Glomerular visceral epithelial cell (primary cell): ENCODE measurements around the gene RIMBP2.
"Not testable (repeated sequence)": the region's sequence is repeated elsewhere in the genome, so short reads cannot be mapped to it uniquely, and the experiment has no call there.

Experiments used
- DNase-seq: peaks from one replicate; pipeline ENCODE4 v3.0.0-alpha.2; 2016; ENCODE audit errors: extremely low spot score

RIMBP2 gene

DNA sequence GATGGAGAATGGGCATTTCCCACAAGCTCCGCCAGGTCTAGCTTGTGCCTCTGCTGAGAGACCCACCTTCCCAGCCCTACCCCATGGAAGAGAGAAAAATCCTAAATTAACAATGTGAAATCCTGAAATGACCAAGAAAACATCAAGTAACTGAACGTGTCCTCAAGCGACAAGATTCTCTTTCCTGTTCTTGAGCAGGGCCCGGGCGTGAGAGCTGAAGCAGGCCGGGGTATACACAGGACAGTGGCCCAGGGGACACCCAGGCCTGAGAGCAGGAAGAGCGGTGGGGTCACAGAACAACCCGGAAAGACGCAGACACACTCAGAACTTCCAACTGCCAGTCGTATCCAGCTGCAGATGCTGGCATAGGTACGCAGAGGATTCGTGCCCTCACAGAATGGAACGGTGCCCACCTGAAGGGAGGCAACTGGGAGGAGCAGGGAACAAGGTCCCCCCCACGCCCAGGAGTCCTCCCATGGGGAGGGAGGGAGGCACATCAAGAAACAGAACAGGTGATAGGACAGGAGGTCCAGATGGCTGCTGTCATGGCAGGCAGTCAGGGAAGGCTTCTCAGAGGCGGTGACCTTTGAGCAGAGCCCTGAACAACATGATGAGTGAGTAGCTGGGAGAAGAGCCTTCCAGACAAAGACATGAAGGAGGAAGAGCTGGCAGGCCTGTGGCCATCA, 9.1 kb downstream of the RIMBP2 start:
- no peak for DNase-seq

DNA sequence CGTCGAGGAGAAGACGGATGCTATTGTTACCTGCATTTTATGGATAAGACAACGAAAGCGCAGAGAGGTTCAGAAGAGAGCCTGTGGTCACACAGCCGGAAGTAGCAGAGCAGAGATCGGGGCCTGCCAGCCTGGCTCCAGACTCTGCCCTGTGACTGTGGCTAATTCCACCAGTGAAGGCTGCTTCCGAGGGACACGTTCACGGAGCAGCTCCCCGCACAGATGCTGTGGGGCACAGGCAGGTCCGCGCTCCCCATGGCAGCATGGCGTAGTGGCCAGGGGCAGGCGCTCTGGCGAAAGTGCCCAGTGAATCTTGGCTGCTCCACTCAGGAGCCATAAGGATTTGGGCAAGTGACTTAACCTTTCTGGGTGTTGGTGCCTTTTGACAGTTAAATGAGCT, 9.8 kb downstream of the RIMBP2 start:
- no peak for DNase-seq

DNA sequence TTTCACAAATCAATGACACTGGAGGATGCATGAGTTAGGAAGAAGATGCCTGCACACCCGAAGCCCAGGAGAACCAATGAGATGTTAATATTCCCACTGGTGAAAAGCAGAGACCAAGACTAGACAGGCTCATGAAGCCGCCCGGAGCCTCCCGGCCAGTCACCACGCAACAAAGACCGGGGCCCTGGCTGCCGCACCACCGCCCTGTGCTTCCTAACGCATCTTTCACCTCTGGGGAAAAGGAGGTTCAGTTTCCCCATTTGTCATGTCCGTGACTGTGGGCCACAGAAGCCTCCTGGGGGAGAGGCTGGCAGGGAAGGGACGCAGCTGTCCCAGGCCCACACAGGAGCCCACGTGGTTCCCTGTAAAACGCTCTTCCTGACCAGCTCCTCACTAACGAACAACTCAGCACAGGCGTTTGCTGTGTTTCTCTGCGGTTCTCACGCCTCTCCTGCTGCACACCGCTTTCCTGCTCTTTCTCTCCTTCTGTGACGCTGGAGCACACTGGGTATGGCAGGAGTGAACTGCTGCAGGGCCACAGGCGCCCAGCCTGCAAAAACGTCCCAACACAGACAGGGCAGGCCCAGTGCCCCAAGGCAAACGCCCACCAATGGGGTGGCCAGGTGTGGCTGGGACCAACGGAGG, 10.8 kb downstream of the RIMBP2 start:
- no peak for DNase-seq

DNA sequence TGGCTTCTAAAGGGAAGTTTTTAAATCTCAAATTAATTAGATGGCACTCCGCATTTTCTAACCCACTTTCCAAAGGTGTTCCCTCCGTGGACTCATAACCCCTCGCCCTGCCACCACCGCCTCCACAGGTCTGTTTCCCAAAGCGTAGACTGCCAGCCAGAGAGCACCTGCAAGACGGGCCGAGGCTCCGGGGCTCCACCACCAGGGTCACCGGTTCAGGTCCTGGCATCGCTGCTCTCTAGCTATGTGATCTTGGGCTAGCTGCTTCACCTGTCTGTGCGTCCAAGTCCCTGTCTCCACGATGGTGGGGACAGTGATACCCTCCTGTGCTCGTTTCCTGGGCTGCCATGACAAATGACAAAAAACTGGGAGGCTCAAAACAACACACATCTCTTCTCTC, 11.5 kb downstream of the RIMBP2 start:
- no peak for DNase-seq

DNA sequence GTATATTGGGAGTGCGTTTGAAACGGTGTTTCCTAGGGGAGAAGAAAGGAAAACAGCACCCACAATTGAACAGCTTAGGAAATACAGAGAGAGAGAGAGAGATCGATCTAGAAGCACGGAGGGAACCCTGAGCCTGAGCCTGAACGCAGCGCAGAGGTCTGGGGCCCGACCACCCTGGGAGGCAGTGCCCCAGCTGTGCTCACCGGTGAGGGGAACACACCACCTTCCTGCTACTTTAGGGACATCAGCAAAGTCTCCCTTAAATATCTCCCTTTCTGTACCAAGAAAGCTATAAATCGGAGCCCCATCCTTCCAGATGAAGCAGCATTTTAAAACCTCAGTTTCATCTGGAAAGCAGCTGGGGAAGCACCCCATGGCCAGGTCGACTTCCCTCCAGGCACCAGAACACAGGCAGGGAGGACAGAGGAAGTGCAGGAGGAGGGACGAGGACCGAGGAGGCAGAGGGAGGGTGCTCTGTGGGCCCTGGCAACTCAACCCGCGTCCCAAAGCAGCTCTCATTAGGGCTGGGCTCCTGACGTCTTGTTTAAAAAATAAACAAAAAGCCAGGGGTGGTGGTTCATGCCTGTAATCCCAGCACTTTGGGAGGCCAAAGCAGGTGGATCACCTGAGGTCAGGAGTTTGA, 12.2 kb downstream of the RIMBP2 start:
- DNase-seq = no peak

DNA sequence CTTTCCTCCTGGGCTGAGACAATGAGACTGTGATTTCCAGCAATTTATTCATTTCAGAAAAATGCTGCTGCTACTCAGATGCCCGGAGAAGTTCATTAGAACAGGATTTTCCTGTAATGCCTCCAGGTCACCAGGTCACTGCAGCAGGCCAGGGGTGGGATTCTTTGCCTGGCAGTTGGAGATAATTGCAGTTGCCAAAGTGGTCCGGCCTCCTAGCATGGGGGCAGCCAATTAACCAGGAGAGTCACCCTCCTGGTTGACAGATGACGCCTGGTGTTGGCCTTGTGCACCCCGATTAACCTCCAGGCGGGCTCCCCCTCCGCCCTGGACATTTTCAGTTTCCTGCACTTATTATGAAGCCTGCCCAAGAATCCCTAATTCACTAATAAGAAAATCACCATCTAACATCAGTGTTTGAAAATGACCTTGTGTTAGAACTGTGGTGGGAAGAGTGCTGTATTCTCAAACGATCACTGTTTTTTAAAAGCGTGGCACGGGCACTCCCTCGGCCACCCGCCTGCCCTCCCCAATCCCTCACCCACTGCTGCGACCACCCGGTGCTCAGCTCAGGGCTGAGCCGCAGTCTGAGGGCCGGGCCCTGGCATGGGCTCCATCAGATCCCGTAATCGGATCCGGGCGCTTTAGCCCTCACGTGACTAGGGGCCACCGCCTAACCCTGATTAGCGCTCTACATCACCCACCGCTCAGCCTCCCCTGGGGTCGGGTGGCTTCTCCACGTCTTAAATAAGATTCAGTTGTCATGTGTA, 12.9 kb downstream of the RIMBP2 start:
- no peak for DNase-seq

DNA sequence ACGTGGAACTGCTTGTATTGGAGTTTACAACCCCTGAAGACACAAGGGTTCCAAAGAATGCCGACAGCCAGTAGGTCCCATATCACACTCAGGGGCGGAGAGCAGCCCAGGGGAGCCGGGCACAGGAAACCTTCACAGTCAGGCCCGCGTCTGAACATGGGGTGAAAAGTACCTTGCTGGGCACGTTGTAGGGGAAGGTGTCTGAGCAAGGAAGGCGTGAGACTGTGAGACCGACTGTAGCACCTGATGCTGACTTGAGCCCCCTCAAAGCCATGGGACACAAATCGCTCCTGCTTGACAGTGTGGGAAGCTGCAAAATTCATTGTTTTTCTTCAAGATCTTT, 14.7 kb downstream of the RIMBP2 start:
- DNase-seq = no peak

DNA sequence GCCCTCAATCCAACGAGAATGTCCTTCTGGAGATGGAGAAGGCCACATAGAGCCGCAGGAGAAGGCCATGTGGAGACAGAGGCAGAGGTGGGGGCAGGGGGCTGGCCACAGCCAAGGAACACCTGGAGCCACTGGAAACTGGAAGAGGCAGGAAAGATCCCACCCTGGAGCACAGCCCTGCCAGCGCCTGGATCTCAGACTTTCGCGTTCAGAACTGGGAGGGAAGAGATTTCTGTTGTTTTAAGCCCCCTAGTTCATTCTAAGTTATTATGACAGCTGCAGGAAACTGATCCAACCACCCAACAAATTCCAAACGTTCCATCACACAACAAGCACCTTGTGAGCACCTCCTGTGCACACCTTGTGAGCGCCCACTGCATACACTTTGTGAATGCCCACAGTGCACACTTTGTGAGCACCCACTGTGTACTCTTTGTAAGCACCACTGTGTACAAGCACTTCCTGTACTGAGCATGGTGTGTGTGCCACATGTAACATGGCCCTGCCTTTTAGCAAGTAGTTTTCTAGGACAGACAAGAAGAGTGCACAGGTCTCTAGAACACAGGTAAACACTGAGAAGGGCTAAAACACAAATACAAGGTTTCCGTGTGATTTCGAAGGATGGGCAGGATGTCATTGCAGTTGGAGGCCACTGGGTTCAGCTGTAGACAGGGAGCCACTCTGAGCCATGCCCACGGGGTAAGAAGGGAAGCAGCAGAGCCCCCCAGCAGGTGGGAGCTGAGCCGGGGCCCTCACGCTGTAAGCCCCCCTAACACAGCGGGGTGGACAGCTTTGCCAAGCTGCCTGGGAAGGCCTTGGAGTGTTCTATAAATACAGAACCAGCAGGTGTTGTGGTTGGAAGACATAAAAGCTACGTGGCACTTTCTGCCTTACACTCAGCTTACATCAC, 15.4 kb downstream of the RIMBP2 start:
- DNase-seq = no peak

DNA sequence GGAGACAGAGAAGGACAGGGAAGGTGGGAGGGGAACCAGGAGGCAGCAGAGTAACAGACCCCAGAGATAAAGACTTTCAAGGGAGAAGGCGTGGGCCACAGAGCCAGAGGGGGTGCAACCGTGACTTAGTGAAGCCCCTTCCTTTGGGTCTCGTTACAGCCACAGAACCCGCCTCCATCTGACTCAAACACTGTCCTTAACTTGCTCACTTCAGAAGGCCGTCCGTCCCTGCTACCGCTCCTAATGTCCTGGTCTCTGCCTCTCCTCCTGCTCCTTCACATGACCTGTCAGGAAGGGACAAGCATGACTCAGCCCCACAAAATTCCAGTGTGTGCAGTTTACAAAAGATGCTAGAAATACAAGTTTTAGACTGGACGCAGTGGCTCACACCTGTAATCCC, 18.0 kb downstream of the RIMBP2 start:
- DNase-seq = no peak

DNA sequence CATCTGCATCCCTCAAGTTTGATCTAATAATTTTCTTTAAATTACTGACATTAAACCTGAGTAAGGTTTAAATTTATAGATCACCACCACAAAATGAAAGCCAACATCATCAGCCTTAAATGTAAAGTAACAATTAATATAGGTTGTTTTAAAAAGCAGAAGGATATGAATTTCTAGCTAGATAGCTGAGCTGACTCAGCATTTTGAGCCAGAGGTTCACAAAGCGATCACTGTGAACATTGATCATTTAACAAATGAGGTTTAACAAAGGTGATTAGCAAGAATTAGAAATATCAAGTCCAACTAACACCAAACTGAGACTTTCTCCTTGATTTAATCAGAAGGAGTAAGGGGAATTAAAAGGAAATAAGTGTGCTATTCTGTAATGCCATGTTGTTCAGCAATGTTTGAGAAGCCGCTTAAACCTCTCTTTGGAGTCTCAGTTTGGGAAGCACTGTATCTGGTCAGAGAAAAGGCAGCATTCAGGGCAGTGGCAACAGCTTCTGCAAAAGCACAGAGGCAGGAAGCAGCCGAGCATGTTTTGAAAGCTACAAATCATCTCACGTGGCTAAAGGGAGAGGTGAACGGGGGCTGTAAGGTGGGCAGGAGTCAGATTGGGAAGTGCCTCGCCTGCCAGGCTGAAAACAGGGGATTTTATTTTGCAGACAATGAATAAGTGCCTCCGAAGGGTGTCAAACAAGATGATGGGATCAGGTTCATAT, 19.6 kb downstream of the RIMBP2 start:
- no peak for DNase-seq

DNA sequence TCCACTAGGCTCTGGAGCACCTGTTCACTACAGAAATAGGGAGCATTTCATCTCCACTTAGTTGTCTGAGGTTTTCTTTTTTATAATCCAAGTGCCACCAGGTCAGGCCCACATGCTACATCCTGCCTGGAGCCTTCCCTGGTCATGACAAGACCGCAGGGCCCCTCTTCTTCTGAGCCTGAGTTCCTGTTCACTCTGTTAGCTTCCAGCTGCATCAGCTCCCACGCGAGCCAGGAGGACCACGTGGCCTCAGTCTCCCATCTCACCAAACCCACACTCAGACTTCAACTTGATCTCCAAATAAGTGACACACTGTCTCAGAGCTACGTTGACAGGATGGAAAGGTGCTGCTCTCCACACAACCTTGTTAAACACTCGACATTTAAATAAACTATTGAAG, 21.0 kb downstream of the RIMBP2 start:
- no peak for DNase-seq

DNA sequence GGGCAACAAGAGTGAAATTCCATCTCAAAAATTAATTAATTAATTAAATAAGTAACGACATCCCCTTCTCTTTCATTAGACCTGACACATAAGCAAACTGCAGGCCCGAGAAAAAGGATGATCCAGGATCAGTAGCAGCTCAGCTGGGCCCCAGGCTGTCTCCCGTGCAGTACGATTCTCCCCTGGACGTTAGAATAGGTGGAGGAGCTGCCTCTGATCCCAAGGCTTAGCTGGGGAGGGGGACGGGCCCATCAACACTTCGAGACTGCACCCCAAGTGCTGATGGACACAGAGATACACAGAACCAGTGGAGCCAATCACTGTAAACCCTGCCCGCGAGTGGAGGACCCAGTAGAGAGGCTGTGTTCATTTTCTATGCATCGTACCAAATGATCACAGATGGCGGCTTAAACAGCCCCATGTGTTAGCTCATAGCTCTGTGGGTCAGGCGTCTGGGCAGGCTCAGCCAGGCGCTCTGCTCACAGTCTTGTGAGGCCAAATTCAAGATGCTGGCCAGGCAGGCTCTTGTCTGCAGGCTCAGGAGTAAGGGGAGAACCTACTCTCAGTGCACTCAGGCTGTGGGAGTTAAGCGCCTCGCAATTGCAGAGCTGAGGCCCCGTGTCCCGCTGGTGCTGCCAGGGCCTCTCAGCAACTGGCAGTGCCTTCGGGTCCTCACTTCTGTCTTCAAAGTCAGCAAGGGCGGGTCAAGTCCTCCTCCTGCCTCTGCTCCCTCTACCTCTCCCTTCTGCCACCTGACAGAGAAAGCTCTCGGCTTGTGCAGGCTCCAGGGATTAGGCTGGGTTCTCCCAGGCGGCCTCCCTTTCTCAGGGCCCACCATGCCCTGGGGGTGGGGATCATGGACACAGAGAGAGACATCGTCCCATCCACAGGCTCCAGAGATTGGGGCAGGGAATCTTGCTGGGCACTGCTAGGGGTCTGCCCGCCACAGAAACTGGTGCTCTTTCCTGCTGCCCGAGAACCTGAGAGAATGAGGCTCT, 26.4 kb downstream of the RIMBP2 start:
- no peak for DNase-seq

DNA sequence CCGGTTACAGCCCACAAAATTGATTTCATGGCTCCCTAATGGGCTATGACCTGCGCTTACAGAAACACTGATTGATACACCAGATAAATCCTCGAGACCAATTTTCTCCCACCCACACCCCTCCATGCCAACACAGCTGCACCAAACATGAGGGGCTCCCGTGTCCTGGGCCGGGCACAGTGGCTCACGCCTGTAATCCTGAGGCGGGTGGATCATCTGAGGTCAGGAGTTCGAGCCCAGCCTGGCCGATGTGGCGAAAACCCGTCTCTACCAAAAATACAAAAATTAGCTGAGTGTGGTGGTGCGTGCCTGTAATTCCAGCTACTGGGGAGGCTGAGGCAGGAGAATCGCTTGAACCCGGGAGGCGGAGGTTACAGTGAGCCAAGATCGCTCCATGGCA, 27.1 kb downstream of the RIMBP2 start:
- not testable (repeated sequence) for DNase-seq

DNA sequence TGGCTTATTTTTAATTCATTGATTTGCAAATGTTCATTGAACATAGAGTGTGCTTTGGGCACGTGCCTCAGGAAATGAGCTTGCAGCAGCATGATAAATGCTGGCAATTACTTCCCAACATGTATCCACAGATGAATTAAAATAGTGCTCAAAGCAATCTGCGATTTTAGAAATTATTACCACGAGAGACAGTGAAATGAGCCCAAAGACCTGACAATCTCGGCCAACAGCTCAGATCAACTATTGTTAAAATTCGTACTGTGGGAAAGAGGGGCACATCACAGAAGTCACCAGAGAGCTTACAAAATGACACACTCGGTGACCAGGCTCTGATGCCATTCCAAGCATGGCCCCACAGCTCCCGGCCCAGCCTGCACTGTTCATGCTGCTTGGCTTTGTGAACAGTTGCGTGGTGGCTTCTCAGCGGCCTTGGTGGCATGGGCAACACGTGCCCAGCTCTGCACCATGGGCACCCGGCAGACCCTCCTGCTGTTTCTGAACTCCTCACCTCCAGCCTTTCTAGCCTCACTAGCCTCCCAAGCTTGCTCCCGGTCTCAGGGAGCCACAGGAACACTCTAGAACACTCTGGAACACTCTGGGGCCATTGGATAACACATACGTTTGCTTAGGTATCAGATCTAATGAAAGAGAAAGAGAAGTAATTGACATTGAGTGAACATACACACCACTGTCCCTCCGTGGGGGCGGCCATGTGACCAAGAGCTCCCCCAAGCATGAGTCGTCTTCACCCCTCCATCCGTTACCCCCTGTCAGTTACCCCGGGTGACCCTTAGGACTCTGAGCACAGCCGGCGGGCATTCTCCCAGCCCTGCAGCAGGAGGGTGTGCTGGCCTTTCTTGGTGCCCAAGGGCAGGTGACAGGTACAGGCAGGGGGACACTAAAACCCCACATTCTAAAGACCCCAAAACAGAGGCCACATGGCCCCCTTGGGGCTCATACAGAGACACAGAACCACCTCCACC, 28.0 kb downstream of the RIMBP2 start:
- no peak for DNase-seq

DNA sequence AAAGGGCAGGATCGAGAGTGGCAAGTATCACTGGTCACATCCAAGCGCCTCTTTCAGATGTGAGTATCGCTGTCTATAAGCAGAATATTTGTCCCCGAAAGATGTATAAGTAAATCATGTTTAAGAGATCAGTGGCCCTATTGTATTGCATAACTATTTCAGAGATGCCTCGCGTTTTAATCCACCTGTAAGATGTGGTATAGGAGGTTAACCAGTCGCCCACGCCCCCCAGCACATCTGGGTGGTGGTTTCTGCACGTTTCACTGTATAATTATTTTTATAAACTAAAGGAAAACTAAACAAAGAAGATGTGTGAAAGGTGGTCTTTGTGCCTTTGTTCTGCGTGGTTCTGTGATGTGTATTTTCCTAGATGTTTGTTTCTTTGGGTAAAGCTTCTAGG, 28.9 kb downstream of the RIMBP2 start:
- no peak for DNase-seq

DNA sequence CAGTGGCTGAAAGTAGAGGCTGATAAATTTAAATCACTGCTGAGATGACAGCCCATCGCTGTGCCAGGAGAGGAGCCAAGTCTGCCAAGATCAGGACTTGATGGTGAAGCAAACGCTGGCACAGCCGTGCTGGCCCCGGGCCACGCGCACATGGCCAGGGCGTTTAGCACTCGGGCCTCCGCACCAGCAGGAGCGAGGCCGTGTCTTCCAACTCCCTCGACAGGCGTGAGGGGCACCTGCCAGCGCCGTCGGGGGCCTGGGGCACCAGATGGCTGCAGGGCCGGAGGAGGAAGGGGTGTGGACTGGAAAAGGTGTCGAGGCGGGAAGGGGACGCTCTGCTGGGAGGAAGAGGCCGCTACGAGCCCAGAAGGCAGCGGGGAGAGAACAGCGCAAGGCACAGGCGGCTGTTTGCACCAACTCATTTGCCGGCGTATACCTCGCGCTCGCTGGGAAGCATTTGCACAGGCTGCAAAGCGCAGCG, 29.5 kb downstream of the RIMBP2 start:
- DNase-seq = no peak

DNA sequence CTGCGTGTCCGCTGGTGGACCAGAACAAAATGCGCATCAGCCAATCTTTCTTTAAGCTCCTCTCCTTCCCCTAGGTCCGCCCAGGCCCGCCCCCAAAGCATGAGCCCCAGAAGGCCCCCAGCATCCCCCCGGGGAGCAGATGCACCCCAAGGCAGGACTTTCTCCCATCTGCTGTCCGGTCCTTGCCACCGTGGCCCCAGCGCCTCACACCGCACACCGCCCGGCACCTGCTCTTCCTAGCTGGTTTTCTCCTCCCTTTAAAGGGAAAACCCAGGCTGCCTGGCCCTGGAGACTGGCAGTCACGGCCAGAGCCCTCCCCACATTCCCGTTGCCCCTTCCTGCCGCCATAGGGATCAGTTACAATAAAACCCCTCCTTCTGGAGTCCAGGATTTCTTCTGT, 30.2 kb downstream of the RIMBP2 start:
- no peak for DNase-seq

DNA sequence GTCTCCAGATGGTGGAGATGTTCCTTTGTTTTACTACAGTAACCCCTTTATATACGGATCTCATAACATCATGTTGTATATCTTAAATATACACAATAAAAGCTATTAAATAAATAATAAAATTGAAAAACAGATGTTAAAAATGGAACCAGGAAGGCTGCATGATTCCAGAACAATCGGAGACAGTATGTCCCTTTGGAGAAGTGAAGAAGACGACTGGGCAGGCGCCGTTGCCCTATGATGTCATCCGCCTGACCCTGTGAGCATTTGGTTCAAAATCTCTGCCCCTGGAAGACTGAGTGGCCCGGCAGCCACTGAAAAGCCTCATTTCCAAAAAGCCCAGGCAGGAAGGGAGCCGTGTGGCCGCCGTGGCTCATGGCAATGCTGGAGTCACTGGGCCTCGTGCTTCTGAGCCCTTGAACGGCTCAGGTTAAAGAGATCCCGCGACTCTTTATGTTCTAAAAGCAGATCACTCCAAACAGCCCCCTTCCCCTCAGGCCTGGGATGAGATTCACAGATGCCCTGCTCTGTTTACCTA, 30.8 kb downstream of the RIMBP2 start:
- no peak for DNase-seq
